IPS-NIHi7 (cell line): Measurements from ENCODE around the gene WFDC2.
A peak's percentile ranks its signal among the peaks of the same experiment; 100 is the strongest.
"Not testable (repeated sequence)": the region's sequence is repeated elsewhere in the genome, so short reads cannot be mapped to it uniquely, and the experiment has no call there.

Source experiments
- DNase-seq: peaks from one replicate; pipeline ENCODE4 v3.0.0; 2012; ENCODE audit warnings: mixed read lengths; ENCODE audit errors: extremely low spot score

WFDC2 gene

GRCh38 chr20:45452238-45452637 is 17.3 kb upstream of the WFDC2 start:
- DNase-seq = no peak

GRCh38 chr20:45452772-45453691 is 16.5 kb upstream of the WFDC2 start:
- no peak for DNase-seq

GRCh38 chr20:45456632-45457031 is 12.9 kb upstream of the WFDC2 start:
- DNase-seq = peak; percentile 60

- no peak for DNase-seq
Measured at GRCh38 chr20:45459606-45460005, 9.9 kb upstream of the WFDC2 start.

GRCh38 chr20:45461225-45461624 is 8.3 kb upstream of the WFDC2 start:
- no peak for DNase-seq

- DNase-seq = no peak
Measured at GRCh38 chr20:45462711-45463509, 6.6 kb upstream of the WFDC2 start.

- DNase-seq = no peak
Measured at GRCh38 chr20:45463709-45464108, 5.8 kb upstream of the WFDC2 start.

GRCh38 chr20:45465491-45466266 is 3.9 kb upstream of the WFDC2 start:
- no peak for DNase-seq

GRCh38 chr20:45467172-45467571 is 2.4 kb upstream of the WFDC2 start:
- no peak for DNase-seq

- no peak for DNase-seq
Measured at GRCh38 chr20:45467861-45468260, 1.7 kb upstream of the WFDC2 start.

- peak; percentile 35 for DNase-seq
Measured at GRCh38 chr20:45470262-45470931, 844 bp downstream of the WFDC2 start.

- no peak for DNase-seq
Measured at GRCh38 chr20:45470937-45471336, 1.4 kb downstream of the WFDC2 start.

- not testable (repeated sequence) for DNase-seq
Measured at GRCh38 chr20:45472286-45472685, 2.7 kb downstream of the WFDC2 start.

- DNase-seq = not testable (repeated sequence)
Measured at GRCh38 chr20:45477530-45478148, 8.1 kb downstream of the WFDC2 start.

GRCh38 chr20:45479822-45480221 is 10.3 kb downstream of the WFDC2 start:
- DNase-seq = no peak

- no peak for DNase-seq
Measured at GRCh38 chr20:45484676-45485075, 15.1 kb downstream of the WFDC2 start.

- no peak for DNase-seq
Measured at GRCh38 chr20:45485388-45485787, 15.8 kb downstream of the WFDC2 start.

- peak; percentile 77 for DNase-seq
Measured at GRCh38 chr20:45487231-45487635, 17.7 kb downstream of the WFDC2 start.

GRCh38 chr20:45489083-45489531 is 19.6 kb downstream of the WFDC2 start:
- no peak for DNase-seq

GRCh38 chr20:45495501-45495941 is 26.0 kb downstream of the WFDC2 start:
- no peak for DNase-seq

GRCh38 chr20:45496166-45496565 is 26.6 kb downstream of the WFDC2 start:
- DNase-seq = no peak
